Measurements from ENCODE around the gene STK17A.

Gene STK17A

GRCh38 chr7:43674559-43675436 is 91.9 kb downstream of the STK17A start:
- TF ChIP-seq CTCF (IDR thresholded peaks at IDR 0.05; ENCODE audit: poor library complexity, severe bottlenecking) = no peak
- Histone ChIP-seq H3K27me3 (ENCODE audit: insufficient read depth, poor library complexity, severe bottlenecking) (no peaks in the 10 kb centered on the region), H3K4me3 (ENCODE audit: severe bottlenecking) (no peak overlapping the region), H3K4me1 (ENCODE audit: insufficient read depth, poor library complexity, severe bottlenecking) (peaks cover 20% of the 10 kb centered on the region), H3K36me3 (ENCODE audit: low read depth) (peaks cover 15% of the 10 kb centered on the region), H3K9me3 (ENCODE audit: severe bottlenecking) (peaks cover 9% of the 10 kb centered on the region), H3K27ac (ENCODE audit: poor library complexity, severe bottlenecking) (peak overlapping the region; percentile 84)
- ATAC-seq (ENCODE audit: low read depth) = peak; percentile 96
- no peak for DNase-seq (ENCODE audit: low spot score)

All from RWPE2 (cell line).